Natural killer cell (primary cell): ENCODE measurements around the gene RICTOR. TPM values are rescaled to one million over a fixed set of nuclear protein-coding genes. Genes with fewer than 3 reads are reported as not detected.

Source experiments
- ATAC-seq, 3 donors: fragments of 150-1000 bp in 2 of 3; fragments of 200-7000 bp in 1 of 3; cut with Tn5 transposase; 1 replicate in 1 of 3; 2 replicates in 2 of 3; pipeline ENCODE4 v1.10.0; 2021; ENCODE audit warnings: mild to moderate bottlenecking in 2 of 3, moderate library complexity in 2 of 3
- DNase-seq, 2 donors: peaks; one replicate each; pipeline versions ENCODE4 v3.0.0 to v3.0.0-alpha.2; 2013 to 2021; ENCODE audit warnings: mixed read lengths in 1 of 2
- H3K27ac ChIP-seq: one replicate; pipeline ENCODE4 v1.5.1; 2013; ENCODE audit warnings: mild to moderate bottlenecking, low read length
- H3K27me3 ChIP-seq: one replicate; pipeline ENCODE4 v1.6.1; 2013; ENCODE audit warnings: low read length; ENCODE audit not compliant: control insufficient read depth, insufficient read depth
- H3K36me3 ChIP-seq: one replicate; pipeline ENCODE4 v1.6.1; 2013; ENCODE audit warnings: low read length; ENCODE audit not compliant: control insufficient read depth, insufficient read depth
- H3K4me1 ChIP-seq: one replicate; pipeline ENCODE4 v1.6.1; 2013; ENCODE audit warnings: low read length; ENCODE audit not compliant: control insufficient read depth, insufficient read depth
- H3K4me3 ChIP-seq: one replicate; pipeline ENCODE4 v1.5.1; 2013; ENCODE audit warnings: low read length
- H3K9me3 ChIP-seq: one replicate; pipeline ENCODE4 v1.6.1; 2013; ENCODE audit warnings: low read length; ENCODE audit not compliant: control insufficient read depth, insufficient read depth
- H3K27ac Mint-ChIP-seq, 2 donors: one replicate each; pipeline ENCODE4 v1.8.0; 2022; ENCODE audit warnings: mild to moderate bottlenecking in 2 of 2, mixed read lengths in 2 of 2, moderate library complexity in 1 of 2
- H3K27me3 Mint-ChIP-seq, 2 donors: one replicate each; pipeline ENCODE4 v1.8.0; 2022; ENCODE audit warnings: low read depth in 2 of 2, mixed read lengths in 2 of 2
- H3K36me3 Mint-ChIP-seq: one replicate; pipeline ENCODE4 v1.8.0; 2022; ENCODE audit warnings: mixed read lengths
- H3K4me1 Mint-ChIP-seq, 2 donors: one replicate each; pipeline ENCODE4 v1.8.0; 2022; ENCODE audit warnings: mixed read lengths in 2 of 2
- H3K4me3 Mint-ChIP-seq: one replicate; pipeline ENCODE4 v1.8.0; 2022; ENCODE audit warnings: mild to moderate bottlenecking, moderate library complexity, mixed read lengths
- H3K9me3 Mint-ChIP-seq, 2 donors: one replicate each; pipeline ENCODE4 v1.8.0; 2022; ENCODE audit warnings: mixed read lengths in 2 of 2
- WGBS: methylation state at CpG from one replicate; pipeline ENCODE4 v1.1.7; 2013; ENCODE audit warnings: missing lambda C conversion rate; ENCODE audit not compliant: insufficient coverage; 5-methylcytosine and 5-hydroxymethylcytosine counted together
- intact Hi-C: fragments of 100-400 bp; cut with micrococcal nuclease; formaldehyde crosslinking; loops from one replicate; pipeline ENCODE4 v1.14.2; 2022
- total RNA-seq, 4 donors: library from RNA; stranded (reverse); fragments of 120-200 nt in 1 of 4; gene quantifications; one replicate each; pipeline versions ENCODE4 v1.2.3 to v1.2.4, GENCODE V29; 2013 to 2022
- TF ChIP-seq, protein P1 (sequence below): fragments of 200-600 bp; IDR thresholded peaks from one replicate; pipeline ENCODE4 v1.8.0; 2022; ENCODE audit warnings: antibody characterized with exemption

The RICTOR gene
- total RNA-seq, 3 donors from 2014 or later (not counting 1 experiment from before 2014, with no cell fraction given) = 103 to 105 (median 103) TPM

- TF ChIP-seq, protein P1, sequence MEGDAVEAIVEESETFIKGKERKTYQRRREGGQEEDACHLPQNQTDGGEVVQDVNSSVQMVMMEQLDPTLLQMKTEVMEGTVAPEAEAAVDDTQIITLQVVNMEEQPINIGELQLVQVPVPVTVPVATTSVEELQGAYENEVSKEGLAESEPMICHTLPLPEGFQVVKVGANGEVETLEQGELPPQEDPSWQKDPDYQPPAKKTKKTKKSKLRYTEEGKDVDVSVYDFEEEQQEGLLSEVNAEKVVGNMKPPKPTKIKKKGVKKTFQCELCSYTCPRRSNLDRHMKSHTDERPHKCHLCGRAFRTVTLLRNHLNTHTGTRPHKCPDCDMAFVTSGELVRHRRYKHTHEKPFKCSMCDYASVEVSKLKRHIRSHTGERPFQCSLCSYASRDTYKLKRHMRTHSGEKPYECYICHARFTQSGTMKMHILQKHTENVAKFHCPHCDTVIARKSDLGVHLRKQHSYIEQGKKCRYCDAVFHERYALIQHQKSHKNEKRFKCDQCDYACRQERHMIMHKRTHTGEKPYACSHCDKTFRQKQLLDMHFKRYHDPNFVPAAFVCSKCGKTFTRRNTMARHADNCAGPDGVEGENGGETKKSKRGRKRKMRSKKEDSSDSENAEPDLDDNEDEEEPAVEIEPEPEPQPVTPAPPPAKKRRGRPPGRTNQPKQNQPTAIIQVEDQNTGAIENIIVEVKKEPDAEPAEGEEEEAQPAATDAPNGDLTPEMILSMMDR = no peak
- intact Hi-C loops = loop anchor here (5.0 kb wide), 1 partner anchor 641 kb away; no protein-coding TSS in a partner anchor
Measured at GRCh38 chr5:39082995-39083394, 8.8 kb upstream of the RICTOR start.

DNA sequence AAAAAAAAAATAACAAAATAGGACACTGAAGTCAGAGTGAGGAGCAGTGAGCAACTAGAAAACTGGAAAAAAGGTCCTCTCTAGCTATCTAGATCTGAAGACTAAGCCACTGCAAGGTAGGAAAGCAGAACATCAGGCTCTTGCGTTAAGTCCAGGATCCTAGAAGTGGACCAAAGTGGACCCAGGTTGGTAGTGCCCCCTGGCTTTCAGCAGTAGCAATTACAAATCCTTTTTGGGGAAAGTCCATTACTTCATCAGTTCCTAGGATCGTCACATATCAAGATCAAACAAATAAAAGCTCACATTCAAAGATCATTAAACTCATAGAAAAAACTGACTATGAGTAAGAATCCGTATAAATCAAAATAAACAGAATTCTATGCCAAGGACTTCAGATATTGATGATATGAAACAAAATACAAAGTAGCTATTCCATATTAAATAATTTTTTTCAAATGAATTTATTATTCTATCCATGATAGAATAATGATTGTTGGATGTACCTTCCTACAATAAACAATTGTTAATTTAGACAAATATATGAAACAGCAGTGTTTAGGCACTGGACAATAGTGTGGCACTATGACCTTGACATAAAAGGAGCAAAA is 6.5 kb upstream of the RICTOR start:
- ATAC-seq (peak; percentile 83 to 98 (median 89)), DNase-seq (peak; percentile 31 to 72)
- H3K4me3 Mint-ChIP-seq = no peak overlapping the region
- intact Hi-C loops = loop anchor here (1.0 to 5.0 kb wide), 3 partner anchors 75 to 638 kb away; no protein-coding TSS in a partner anchor
- peaks cover 9 to 11% of the 10 kb centered on the region in 2 donors for H3K27me3 Mint-ChIP-seq
- TF ChIP-seq, protein P1 = peak; percentile 84
- H3K27ac Mint-ChIP-seq = peak overlapping the region in 1 of 2 donors; percentile 47
- no peaks in the 10 kb centered on the region for H3K9me3 ChIP-seq
- no peak overlapping the region for H3K4me3 ChIP-seq
- H3K27ac ChIP-seq = no peak overlapping the region
- peaks cover 5 to 13% of the 10 kb centered on the region in 2 donors for H3K4me1 Mint-ChIP-seq
- no peaks in the 10 kb centered on the region for H3K4me1 ChIP-seq
- WGBS = 14% methylated on average over 1 of the region's 3 CpGs
- no peaks in the 10 kb centered on the region for H3K9me3 Mint-ChIP-seq
- H3K36me3 Mint-ChIP-seq = no peaks in the 10 kb centered on the region
- no peaks in the 10 kb centered on the region for H3K36me3 ChIP-seq
- peaks cover 13% of the 10 kb centered on the region for H3K27me3 ChIP-seq

More at GRCh38 chr5:39082995-39083394, 8.8 kb upstream of the RICTOR start:
- Histone ChIP-seq H3K36me3 (no peaks in the 10 kb centered on the region), H3K4me3 (no peak overlapping the region), H3K27me3 (peaks cover 6% of the 10 kb centered on the region), H3K27ac (no peak overlapping the region), H3K9me3 (no peaks in the 10 kb centered on the region), H3K4me1 (no peaks in the 10 kb centered on the region)
- 100% methylated on average over 1 of the region's 3 CpGs for WGBS
- Mint-ChIP-seq H3K27me3 (peaks cover 11 to 18% of the 10 kb centered on the region in 2 donors), H3K4me3 (no peak overlapping the region), H3K36me3 (no peaks in the 10 kb centered on the region), H3K27ac (no peak overlapping the region), H3K4me1 (peaks cover 5 to 7% of the 10 kb centered on the region in 2 donors), H3K9me3 (no peaks in the 10 kb centered on the region)
- DNase-seq (no peak), ATAC-seq (no peak)

DNA sequence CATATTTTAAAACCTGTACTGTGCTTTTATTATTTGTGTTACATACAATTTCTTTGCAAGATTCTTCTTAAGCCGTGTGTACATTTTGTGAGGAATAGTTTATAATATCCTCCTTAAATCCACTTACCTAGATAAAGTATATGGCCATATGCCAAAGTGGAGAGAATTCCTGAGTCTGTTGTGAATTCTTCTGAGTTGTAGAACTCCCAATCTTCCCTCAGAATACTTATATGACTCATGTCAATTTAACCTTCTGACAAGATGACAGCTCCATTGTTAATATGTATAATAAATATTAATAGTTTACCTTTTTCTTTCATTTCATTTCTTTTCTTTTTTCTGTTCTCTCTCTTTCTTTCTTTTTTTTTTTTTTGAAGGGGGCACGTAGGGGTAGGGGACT is 6.0 kb upstream of the RICTOR start:
- DNase-seq (no peak), ATAC-seq (no peak)
- Mint-ChIP-seq H3K9me3 (no peaks in the 10 kb centered on the region), H3K27me3 (peaks cover 9 to 11% of the 10 kb centered on the region in 2 donors), H3K4me1 (peaks cover 8 to 17% of the 10 kb centered on the region in 2 donors), H3K27ac (no peak overlapping the region), H3K36me3 (no peaks in the 10 kb centered on the region), H3K4me3 (no peak overlapping the region)
- intact Hi-C loops = loop anchor here (1.0 to 5.0 kb wide), 3 partner anchors 75 to 638 kb away; no protein-coding TSS in a partner anchor
- H3K9me3 ChIP-seq = no peaks in the 10 kb centered on the region
- TF ChIP-seq, protein P1 = no peak
- H3K36me3 ChIP-seq = no peaks in the 10 kb centered on the region
- H3K4me3 ChIP-seq = no peak overlapping the region
- peaks cover 1% of the 10 kb centered on the region for H3K4me1 ChIP-seq
- no peak overlapping the region for H3K27ac ChIP-seq
- no CpG with 5 or more reads among the region's 2 CpGs for WGBS
- peaks cover 13% of the 10 kb centered on the region for H3K27me3 ChIP-seq
